ENCODE data around the gene EBF3.

The EBF3 gene

GRCh38 chr10:129854796-129855705 lies 109.0 kb downstream of the EBF3 start:
- DNase-seq (ENCODE audit: low read depth in 1 of 2, low spot score in 1 of 2) = no peak

GRCh38 chr10:129854158-129854557 lies 109.9 kb downstream of the EBF3 start:
- no peak for DNase-seq (ENCODE audit: low read depth in 1 of 2, low spot score in 1 of 2)

GRCh38 chr10:129853562-129853903 lies 110.5 kb downstream of the EBF3 start:
- DNase-seq (ENCODE audit: low read depth in 1 of 2, low spot score in 1 of 2) = no peak

GRCh38 chr10:129852829-129853561 lies 111.1 kb downstream of the EBF3 start:
- no peak for DNase-seq (ENCODE audit: low read depth in 1 of 2, low spot score in 1 of 2)

- DNase-seq (ENCODE audit: low read depth in 1 of 2, low spot score in 1 of 2) = no peak
These were observed 112.0 kb downstream of the EBF3 start for GRCh38 chr10:129851941-129852640.

- no peak for DNase-seq (ENCODE audit: low read depth in 1 of 2, low spot score in 1 of 2)
These were observed 113.3 kb downstream of the EBF3 start for GRCh38 chr10:129850790-129851189.

GRCh38 chr10:129850316-129850715 lies 113.8 kb downstream of the EBF3 start:
- DNase-seq (ENCODE audit: low read depth in 1 of 2, low spot score in 1 of 2) = no peak

GRCh38 chr10:129849853-129850252 lies 114.2 kb downstream of the EBF3 start:
- DNase-seq (ENCODE audit: low read depth in 1 of 2, low spot score in 1 of 2) = no peak

- DNase-seq (ENCODE audit: low read depth in 1 of 2, low spot score in 1 of 2) = no peak
These were observed 114.7 kb downstream of the EBF3 start for GRCh38 chr10:129849452-129849750.

GRCh38 chr10:129848696-129849451 lies 115.2 kb downstream of the EBF3 start:
- no peak for DNase-seq (ENCODE audit: low read depth in 1 of 2, low spot score in 1 of 2)

- no peak for DNase-seq (ENCODE audit: low read depth in 1 of 2, low spot score in 1 of 2)
These were observed 116.2 kb downstream of the EBF3 start for GRCh38 chr10:129847741-129848483.

- no peak for DNase-seq (ENCODE audit: low read depth in 1 of 2, low spot score in 1 of 2)
These were observed 117.1 kb downstream of the EBF3 start for GRCh38 chr10:129846991-129847391.

GRCh38 chr10:129845111-129845753 lies 118.8 kb downstream of the EBF3 start:
- no peak for DNase-seq (ENCODE audit: low read depth in 1 of 2, low spot score in 1 of 2)

GRCh38 chr10:129844216-129844766 lies 119.8 kb downstream of the EBF3 start:
- DNase-seq (ENCODE audit: low read depth in 1 of 2, low spot score in 1 of 2) = no peak

- DNase-seq (ENCODE audit: low read depth in 1 of 2, low spot score in 1 of 2) = no peak
These were observed 120.4 kb downstream of the EBF3 start for GRCh38 chr10:129843702-129844101.

GRCh38 chr10:129843131-129843541 lies 120.9 kb downstream of the EBF3 start:
- DNase-seq (ENCODE audit: low read depth in 1 of 2, low spot score in 1 of 2) = no peak

GRCh38 chr10:129842031-129842430 lies 122.0 kb downstream of the EBF3 start:
- DNase-seq (ENCODE audit: low read depth in 1 of 2, low spot score in 1 of 2) = no peak

- no peak for DNase-seq (ENCODE audit: low read depth in 1 of 2, low spot score in 1 of 2)
These were observed 122.5 kb downstream of the EBF3 start for GRCh38 chr10:129841590-129841989.

GRCh38 chr10:129841071-129841470 lies 123.0 kb downstream of the EBF3 start:
- DNase-seq (ENCODE audit: low read depth in 1 of 2, low spot score in 1 of 2) = no peak

- DNase-seq (ENCODE audit: low read depth in 1 of 2, low spot score in 1 of 2) = no peak
These were observed 123.9 kb downstream of the EBF3 start for GRCh38 chr10:129840196-129840590.
